Stimulated activated CD4-positive, alpha-beta T cell treated with anti-CD3 and anti-CD28 coated beads, Interleukin-1b, Interleukin-23, amount 100 ng/mL, for 24 hours (primary cell): ENCODE results near the gene FRMPD1.

ENCODE experiments used
- DNase-seq, 4 experiments: peaks; one replicate each; pipeline ENCODE4 v3.0.0-alpha.2; 2020; ENCODE audit warnings: low read depth in 4 of 4, low spot score in 1 of 4

FRMPD1 gene

DNA sequence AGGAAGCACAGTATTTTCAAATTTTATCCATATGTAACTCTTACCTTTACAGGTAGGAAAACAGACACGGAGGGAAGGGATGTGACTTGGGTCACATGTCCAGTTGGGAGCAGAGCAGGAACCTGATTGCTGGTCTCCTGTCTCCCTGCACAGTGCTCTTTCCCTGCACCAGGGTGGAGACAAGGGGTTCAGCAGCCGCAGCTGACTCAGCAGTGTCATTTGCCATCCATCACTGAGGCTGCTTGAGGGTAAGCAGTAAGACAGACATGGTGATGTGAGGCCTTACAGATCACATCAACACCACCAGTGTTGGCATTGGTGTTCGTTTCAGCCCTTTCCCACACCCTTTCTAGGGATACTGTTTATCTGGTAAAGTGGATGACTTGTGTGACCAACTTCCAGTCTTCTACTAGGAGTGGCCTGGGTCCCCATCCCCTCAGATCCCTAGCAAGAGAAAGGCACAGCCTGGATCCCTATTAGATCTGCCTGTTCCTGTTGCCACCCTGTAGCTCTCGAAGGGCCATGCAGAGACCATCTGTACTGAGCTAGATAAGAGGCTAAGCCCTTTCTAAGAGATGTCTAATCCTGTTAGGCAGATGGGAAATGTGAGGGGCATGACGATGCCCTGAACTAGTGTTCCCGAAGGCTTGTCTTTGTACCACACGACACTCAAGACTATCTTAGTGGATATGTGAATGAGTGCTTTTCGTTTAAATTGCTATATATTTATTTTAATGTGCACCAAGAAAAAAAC lies 29.1 kb downstream of the FRMPD1 start:
- DNase-seq, result no peak

GRCh38 chr9:37682951-37683350 lies 32.2 kb downstream of the FRMPD1 start:
- no peak for DNase-seq

DNA sequence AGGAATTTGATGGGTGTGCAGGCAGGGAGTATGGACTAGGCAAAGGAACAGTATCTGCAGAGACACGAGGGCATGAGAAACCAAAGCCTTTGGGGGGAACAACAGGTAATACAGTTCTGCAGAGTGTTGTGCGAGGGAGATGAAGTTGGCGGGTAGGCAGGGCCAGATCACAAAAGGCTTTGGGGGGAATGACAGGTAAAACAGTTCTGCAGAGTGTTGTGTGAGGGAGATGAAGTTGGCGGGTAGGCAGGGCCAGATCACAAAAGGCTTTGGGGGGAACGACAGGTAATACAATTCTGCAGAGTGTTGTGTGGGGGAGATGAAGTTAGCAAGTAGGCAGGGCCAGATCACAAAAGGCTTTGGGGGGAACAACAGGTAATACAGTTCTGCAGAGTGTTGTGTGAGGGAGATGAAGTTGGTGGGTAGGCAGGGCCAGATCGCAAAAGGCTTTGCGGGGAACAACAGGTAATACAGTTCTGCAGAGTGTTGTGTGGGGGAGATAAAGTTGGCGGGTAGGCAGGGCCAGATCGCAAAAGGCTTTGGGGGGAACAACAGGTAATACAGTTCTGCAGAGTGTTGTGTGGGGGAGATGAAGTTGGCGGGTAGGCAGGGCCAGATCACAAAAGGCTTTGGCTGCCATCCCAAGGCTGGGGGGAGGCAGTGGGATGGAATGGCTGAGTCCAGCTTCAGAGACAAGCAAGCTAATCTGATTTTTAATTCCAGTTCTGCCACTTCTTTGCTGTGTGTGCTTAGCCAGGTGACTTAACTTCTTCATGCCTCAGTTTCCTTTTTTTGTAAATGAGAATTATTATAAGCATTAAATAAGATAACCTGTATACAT lies 33.0 kb downstream of the FRMPD1 start:
- no peak for DNase-seq

GRCh38 chr9:37692622-37693221 lies 42.0 kb downstream of the FRMPD1 start:
- DNase-seq, result no peak

DNA sequence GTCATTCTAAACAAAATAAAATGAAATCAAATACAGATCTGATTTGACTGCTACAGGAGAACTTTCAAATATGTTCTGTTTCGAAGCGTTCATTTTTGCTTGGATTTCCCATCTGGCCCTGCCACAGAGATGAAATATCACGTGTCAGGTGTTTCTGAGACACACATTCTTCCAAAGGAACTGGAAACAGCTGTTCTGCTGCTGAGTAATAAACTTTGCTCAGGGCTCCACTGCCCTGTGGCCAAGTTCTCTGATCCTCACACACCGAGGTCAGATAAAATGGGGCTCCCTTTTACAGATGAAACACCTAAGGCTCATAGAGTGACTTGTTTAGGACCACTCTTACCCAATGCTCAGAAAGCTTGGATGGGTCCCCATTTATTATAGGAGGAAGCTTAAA lies 42.5 kb downstream of the FRMPD1 start:
- DNase-seq, result no peak

GRCh38 chr9:37694355-37694754 lies 43.6 kb downstream of the FRMPD1 start:
- DNase-seq, result no peak

GRCh38 chr9:37696528-37696927 lies 45.8 kb downstream of the FRMPD1 start:
- no peak for DNase-seq

DNA sequence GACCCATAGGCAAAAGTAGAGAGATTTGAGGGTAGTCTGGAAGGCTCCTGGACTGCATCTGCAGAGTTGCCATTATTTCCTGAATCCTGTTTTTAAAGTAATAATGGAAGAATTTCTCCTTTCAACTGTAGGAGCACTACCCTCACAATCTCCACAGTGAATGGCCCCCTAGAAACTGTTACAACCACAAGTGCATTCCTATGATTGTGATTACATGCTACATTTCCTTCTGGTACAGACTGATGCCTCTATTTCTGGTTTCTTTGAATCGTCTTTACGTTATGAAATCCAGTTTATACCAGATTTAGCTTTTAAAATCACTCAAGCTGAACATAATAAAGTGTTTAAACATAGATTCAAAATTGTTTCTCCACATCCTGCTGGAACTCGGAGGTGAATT lies 49.4 kb downstream of the FRMPD1 start:
- no peak for DNase-seq

DNA sequence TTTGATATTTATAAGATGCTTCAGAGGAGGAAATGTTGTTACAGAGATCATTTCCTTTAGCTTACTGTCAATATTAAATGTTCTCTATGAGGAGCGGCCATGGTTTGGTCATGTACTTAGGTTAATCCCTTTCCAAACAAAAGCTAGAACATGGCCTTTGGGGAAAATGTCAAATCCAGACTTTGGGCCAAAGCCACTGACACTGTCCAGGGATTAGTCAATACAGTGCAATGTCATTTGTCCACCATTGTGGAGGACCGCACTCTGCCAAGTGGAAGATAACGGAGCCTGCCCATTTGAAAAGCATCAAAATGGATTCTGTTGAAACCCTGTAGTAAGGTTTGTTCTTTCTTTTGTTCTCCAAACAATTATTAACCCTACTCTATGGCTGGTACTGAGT lies 50.1 kb downstream of the FRMPD1 start:
- DNase-seq, result no peak

GRCh38 chr9:37705787-37706186 lies 55.0 kb downstream of the FRMPD1 start:
- no peak for DNase-seq

GRCh38 chr9:37706290-37706689 lies 55.5 kb downstream of the FRMPD1 start:
- DNase-seq, result no peak

DNA sequence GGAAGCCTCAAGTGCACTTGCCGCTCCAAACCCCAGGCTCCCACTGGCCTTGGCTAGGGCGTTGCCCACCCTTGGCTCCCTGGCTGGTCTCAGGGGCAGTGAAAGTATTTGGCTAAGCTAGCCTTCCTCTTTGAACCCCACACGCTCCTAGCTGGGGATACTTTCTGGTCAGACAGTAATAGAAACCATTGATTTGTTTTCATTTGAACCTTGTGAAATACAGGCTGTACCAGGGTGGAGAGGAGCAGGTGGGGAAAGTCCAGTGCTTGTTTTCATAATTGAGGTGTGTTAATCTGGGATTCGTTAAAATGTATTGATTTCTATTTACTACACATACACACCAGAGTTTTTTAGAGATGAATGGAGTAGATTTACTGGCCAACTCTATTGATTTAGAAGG lies 57.0 kb downstream of the FRMPD1 start:
- DNase-seq, result no peak

DNA sequence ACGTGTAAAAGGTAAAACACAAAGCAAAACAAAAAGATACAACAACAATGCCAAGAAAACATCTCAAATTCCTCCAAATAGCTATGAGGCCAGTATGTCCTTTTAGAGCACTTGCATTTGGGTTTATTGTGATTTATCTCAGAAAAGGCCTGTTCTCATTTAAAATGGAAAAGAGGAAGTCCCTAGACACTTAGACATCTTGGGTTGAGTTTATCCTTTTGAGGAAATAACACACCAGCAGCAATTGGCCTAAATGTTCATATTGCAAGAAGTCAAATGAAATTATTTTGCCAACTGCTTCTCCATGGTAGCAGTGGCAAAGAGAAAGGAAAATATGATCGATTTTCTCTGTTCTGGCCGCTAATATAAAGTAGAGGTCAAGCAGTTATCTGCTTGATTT lies 59.3 kb downstream of the FRMPD1 start:
- DNase-seq, result no peak

DNA sequence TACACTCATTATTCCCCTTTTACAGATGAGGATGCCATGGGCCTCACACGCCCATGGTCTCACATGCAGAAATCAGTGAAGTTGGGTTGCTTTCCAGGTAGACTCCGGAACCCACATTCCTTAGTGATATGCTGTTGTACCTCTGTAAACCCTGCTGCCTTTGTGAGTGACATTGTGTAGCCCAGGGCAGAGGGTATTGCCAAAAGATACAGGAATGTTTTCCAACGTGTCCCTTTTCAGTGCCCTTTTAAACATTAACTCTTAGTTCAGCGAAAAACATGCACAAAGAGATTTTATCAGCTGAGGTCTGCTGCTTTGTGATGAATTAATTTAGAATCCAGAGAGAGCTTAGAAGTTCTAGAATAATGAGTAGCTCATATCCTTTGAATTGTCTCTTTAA lies 64.5 kb downstream of the FRMPD1 start:
- no peak for DNase-seq

DNA sequence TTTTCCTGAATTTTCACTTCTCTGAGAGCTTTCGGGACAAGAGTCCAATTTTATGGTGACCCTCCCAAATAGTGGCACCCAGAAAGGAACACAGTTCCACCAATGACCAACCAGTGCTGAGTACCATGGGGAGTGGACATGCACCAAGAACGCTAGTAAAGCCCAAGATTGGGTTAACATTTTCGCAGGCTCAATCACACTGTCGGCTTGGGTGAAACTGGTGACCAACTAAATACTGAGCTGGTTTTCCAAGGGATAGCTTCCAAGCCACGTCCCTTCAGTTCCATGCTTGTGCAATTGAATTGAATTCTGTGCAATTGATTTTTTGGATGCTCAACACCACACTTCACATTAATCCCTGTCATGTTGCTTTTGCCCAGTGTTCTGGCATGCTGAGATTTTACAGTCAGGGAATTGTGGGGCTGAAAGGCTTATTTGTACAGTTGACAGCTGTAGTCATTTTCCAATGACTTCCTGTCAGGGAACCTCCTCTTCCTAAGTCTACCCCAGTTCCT lies 65.3 kb downstream of the FRMPD1 start:
- no peak for DNase-seq

GRCh38 chr9:37719526-37719925 lies 68.8 kb downstream of the FRMPD1 start:
- no peak for DNase-seq

DNA sequence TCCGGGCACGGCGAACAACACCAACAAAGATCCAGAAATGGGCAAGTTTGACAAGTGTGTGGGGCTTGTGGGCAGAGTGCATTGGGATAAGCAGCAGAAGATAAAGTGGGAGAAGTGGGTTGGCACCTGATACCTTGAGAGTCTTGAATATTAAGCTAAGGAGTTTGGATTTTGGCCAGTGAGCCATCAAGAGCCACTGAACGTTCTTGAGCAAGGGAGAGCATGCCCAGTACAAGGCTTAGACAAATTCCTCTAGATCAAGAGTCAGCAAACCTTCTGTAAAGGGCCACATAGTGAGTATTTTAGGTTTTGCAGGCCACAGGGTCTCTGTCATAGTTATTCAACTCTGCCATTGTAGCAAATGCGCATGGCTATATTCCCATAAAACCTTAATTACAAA lies 76.3 kb downstream of the FRMPD1 start:
- no peak for DNase-seq

- no peak for DNase-seq
These were observed 78.7 kb downstream of the FRMPD1 start for GRCh38 chr9:37729499-37729898.

GRCh38 chr9:37730256-37730655 lies 79.5 kb downstream of the FRMPD1 start:
- DNase-seq, result no peak

DNA sequence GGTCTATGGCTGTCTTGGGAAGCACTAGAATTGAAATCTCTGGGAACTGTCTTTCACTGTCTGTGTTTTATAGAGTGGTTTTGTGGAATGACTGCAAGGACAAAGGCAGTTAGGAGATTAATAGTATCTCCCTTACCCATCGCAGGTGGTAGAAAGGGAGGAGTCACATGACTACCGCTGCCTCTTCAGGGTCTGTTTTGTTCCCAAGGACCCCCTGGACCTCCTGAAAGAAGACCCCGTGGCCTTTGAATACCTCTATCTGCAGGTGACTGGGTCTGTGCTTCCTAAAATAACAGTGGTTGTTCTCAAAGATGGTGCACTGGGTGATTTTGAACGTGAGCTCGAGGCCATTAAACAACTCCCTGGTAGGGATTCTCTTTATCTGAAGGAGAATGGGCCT lies 80.1 kb downstream of the FRMPD1 start:
- DNase-seq, result no peak

GRCh38 chr9:37732086-37732741 lies 81.5 kb downstream of the FRMPD1 start:
- no peak for DNase-seq
